Stomach smooth muscle (tissue), 2 donors: Measurements from ENCODE around the gene PRDX5.
"Not testable (repeated sequence)": the region's sequence is repeated elsewhere in the genome, so short reads cannot be mapped to it uniquely, and the experiment has no call there.

Source experiments
- H3K27ac ChIP-seq: one replicate; pipeline ENCODE4 v1.7.0; 2013; ENCODE audit warnings: mild to moderate bottlenecking, low read length, inconsistent platforms
- H3K27me3 ChIP-seq, 2 donors: one replicate each; pipeline ENCODE4 v1.7.0; 2013; ENCODE audit warnings: low read length in 2 of 2; ENCODE audit not compliant: insufficient read depth in 2 of 2, control insufficient read depth in 1 of 2
- H3K36me3 ChIP-seq, 2 donors: one replicate each; pipeline ENCODE4 v1.7.0; 2013; ENCODE audit warnings: low read length in 2 of 2; ENCODE audit not compliant: control insufficient read depth in 2 of 2, insufficient read depth in 2 of 2
- H3K4me1 ChIP-seq: one replicate; pipeline ENCODE4 v1.7.0; 2013; ENCODE audit warnings: low read length; ENCODE audit not compliant: control insufficient read depth, insufficient read depth
- H3K4me3 ChIP-seq, 2 donors: one replicate each; pipeline ENCODE4 v1.7.0; 2013; ENCODE audit warnings: low read length in 2 of 2
- H3K9ac ChIP-seq, 2 donors: one replicate each; pipeline ENCODE4 v1.7.0; 2013; ENCODE audit warnings: low read length in 2 of 2, mild to moderate bottlenecking in 1 of 2
- H3K9me3 ChIP-seq, 2 donors: one replicate each; pipeline ENCODE4 v1.7.0; 2013; ENCODE audit warnings: low read length in 2 of 2; ENCODE audit not compliant: control insufficient read depth in 2 of 2
- donor health status: healthy.
- donor health status: Pancreatic carcinoma.

Gene PRDX5

GRCh38 chr11:64312947-64313346, 5.0 kb upstream of the PRDX5 start:
- H3K27ac ChIP-seq = peak overlapping the region; percentile 18
- no peaks in the 10 kb centered on the region for H3K27me3 ChIP-seq
- H3K9me3 ChIP-seq = no peaks in the 10 kb centered on the region
- peaks cover 18% of the 10 kb centered on the region for H3K4me1 ChIP-seq
- H3K36me3 ChIP-seq = peaks cover 10 to 12% of the 10 kb centered on the region in 2 donors
- no peak overlapping the region for H3K4me3 ChIP-seq
- peak overlapping the region in 1 of 2 donors; percentile 42 for H3K9ac ChIP-seq

GRCh38 chr11:64313491-64314145, 4.3 kb upstream of the PRDX5 start:
- Histone ChIP-seq H3K27me3 (no peaks in the 10 kb centered on the region), H3K27ac (peak overlapping the region; percentile 18), H3K9me3 (no peaks in the 10 kb centered on the region), H3K4me1 (peaks cover 18% of the 10 kb centered on the region), H3K36me3 (peaks cover 10 to 12% of the 10 kb centered on the region in 2 donors), H3K4me3 (peak overlapping the region in 1 of 2 donors; percentile 15), H3K9ac (peak overlapping the region in 1 of 2 donors; percentile 42)

GRCh38 chr11:64314146-64314804, 3.6 kb upstream of the PRDX5 start:
- Histone ChIP-seq H3K4me1 (peaks cover 23% of the 10 kb centered on the region), H3K9me3 (no peaks in the 10 kb centered on the region), H3K4me3 (no peak overlapping the region), H3K9ac (no peak overlapping the region), H3K27me3 (no peaks in the 10 kb centered on the region), H3K36me3 (peaks cover 10 to 12% of the 10 kb centered on the region in 2 donors), H3K27ac (peak overlapping the region; percentile 11)

GRCh38 chr11:64314805-64315561, 2.9 kb upstream of the PRDX5 start:
- Histone ChIP-seq H3K27ac (no peak overlapping the region), H3K27me3 (no peaks in the 10 kb centered on the region), H3K9me3 (no peaks in the 10 kb centered on the region), H3K4me1 (peaks cover 24% of the 10 kb centered on the region), H3K4me3 (no peak overlapping the region), H3K9ac (no peak overlapping the region), H3K36me3 (peaks cover 10 to 12% of the 10 kb centered on the region in 2 donors)

- Histone ChIP-seq H3K4me1 (peaks cover 25% of the 10 kb centered on the region), H3K36me3 (peaks cover 10 to 14% of the 10 kb centered on the region in 2 donors)
- H3K27me3 ChIP-seq, H3K9ac ChIP-seq, H3K4me3 ChIP-seq, H3K9me3 ChIP-seq, H3K27ac ChIP-seq: not testable (repeated sequence)
These were observed 2.0 kb upstream of the PRDX5 start for GRCh38 chr11:64315667-64316526.

GRCh38 chr11:64316672-64317324, 1.1 kb upstream of the PRDX5 start:
- Histone ChIP-seq H3K4me1 (peaks cover 25% of the 10 kb centered on the region), H3K27ac (peak overlapping the region; percentile 99), H3K9ac (peak overlapping the region; percentile 96 to 98)

GRCh38 chr11:64317325-64317960, 478 bp upstream of the PRDX5 start, which contains the start of gene TRMT112:
Gene TRMT112, minus strand, starts transcription at chr11:64317559. Its CDS starts 33 bp downstream, at chr11:64317526.
- H3K9ac ChIP-seq = peak within 1 kb of the TSS; percentile 96 to 98
- H3K36me3 ChIP-seq = peaks cover 10 to 16% of the 10 kb centered on the region in 2 donors
- H3K9me3 ChIP-seq = no peaks in the 10 kb centered on the region
- no peaks in the 10 kb centered on the region for H3K27me3 ChIP-seq
- H3K4me3 ChIP-seq = peak within 1 kb of the TSS; percentile 91 to 97
- peak within 1 kb of the TSS; percentile 99 for H3K27ac ChIP-seq
- H3K4me1 ChIP-seq = peaks cover 25% of the 10 kb centered on the region

More at GRCh38 chr11:64316672-64317324, 1.1 kb upstream of the PRDX5 start:
- Histone ChIP-seq H3K9me3 (no peaks in the 10 kb centered on the region), H3K27me3 (no peaks in the 10 kb centered on the region), H3K4me3 (peak overlapping the region; percentile 91 to 97), H3K36me3 (peaks cover 10 to 16% of the 10 kb centered on the region in 2 donors)

- Histone ChIP-seq H3K4me3 (peak overlapping the region; percentile 91 to 97), H3K9me3 (no peaks in the 10 kb centered on the region), H3K4me1 (peaks cover 22% of the 10 kb centered on the region), H3K36me3 (peaks cover 10 to 14% of the 10 kb centered on the region in 2 donors), H3K27ac (peak overlapping the region; percentile 46), H3K9ac (peak overlapping the region; percentile 96 to 98), H3K27me3 (no peaks in the 10 kb centered on the region)
These were observed 1.1 kb downstream of the PRDX5 start for GRCh38 chr11:64318766-64319761.

GRCh38 chr11:64320556-64320955, 2.6 kb downstream of the PRDX5 start:
- H3K9ac ChIP-seq = no peak overlapping the region
- H3K4me1 ChIP-seq = peaks cover 22% of the 10 kb centered on the region
- peaks cover under 1 to 7% of the 10 kb centered on the region in 2 donors for H3K36me3 ChIP-seq
- H3K27me3 ChIP-seq = no peaks in the 10 kb centered on the region
- no peak overlapping the region for H3K4me3 ChIP-seq
- H3K9me3 ChIP-seq = no peaks in the 10 kb centered on the region
- H3K27ac ChIP-seq = no peak overlapping the region
